ENCODE results near the gene NGEF. TPM values are rescaled to one million over a fixed set of nuclear protein-coding genes. Genes with fewer than 3 reads are reported as not detected.

NGEF gene
- total and polyA plus RNA-seq, 9 of the 15 experiments (the other 6 are each of a cell fraction or from before 2014, with no cell fraction given): 0.07 to 0.17 (median 0.09) TPM; not detected in 6

GRCh38 chr2:233006648-233007047 is 6.4 kb downstream of the NGEF start (continued):
- TF ChIP-seq, protein P1, sequence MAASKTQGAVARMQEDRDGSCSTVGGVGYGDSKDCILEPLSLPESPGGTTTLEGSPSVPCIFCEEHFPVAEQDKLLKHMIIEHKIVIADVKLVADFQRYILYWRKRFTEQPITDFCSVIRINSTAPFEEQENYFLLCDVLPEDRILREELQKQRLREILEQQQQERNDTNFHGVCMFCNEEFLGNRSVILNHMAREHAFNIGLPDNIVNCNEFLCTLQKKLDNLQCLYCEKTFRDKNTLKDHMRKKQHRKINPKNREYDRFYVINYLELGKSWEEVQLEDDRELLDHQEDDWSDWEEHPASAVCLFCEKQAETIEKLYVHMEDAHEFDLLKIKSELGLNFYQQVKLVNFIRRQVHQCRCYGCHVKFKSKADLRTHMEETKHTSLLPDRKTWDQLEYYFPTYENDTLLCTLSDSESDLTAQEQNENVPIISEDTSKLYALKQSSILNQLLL (CRISPR knock-in tag; IDR thresholded peaks at IDR 0.05; ENCODE audit: borderline replicate concordance): no peak
- 0 out of 2 replicates have a peak, but pooled peaks have one; percentile 20 for TF ChIP-seq ADNP (tag; IDR thresholded peaks at IDR 0.05)
- no peak for TF ChIP-seq HNRNPH1 (optimal IDR thresholded peaks at IDR 0.05; ENCODE audit: low read depth, low read length)
- TF ChIP-seq FOXA3 (CRISPR knock-in tag; conservative IDR thresholded peaks at IDR 0.05 in 1 of 2, IDR thresholded peaks at IDR 0.05 in 1 of 2): no peak
- no peak for TF ChIP-seq ZNF589 (CRISPR knock-in tag; IDR thresholded peaks at IDR 0.05; ENCODE audit: low read depth)
- TF ChIP-seq KLF13 (tag; IDR thresholded peaks at IDR 0.05; ENCODE audit: borderline replicate concordance, low read depth): no peak
- peak; percentile 30 for TF ChIP-seq RBM25 (IDR thresholded peaks at IDR 0.05; ENCODE audit: low read depth, low read length, severe bottlenecking)
- TF ChIP-seq ARID1B (IDR thresholded peaks at IDR 0.05): no peak

DNA sequence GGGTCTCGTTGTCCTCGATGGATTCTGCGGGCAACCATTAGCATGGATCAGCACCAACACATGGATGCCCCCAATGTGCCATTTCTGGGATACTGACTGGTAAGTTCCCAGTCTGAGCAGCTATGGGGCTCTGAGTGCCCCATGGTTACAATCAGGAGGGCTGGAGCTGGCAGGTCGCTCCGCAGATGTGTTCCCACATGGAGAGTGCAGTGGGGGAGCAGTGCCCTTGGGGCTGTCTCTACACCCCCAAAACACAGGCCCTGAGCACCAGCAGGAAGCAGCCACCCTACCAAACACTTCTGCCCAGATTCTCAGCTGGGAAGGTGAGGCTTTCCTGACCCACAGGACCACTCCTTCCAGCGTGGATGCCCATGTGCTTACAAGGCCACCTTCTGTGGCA is 8.0 kb downstream of the NGEF start:
- H3K4me2 ChIP-seq (ENCODE audit: insufficient read depth, low read length): no peak overlapping the region
- H3K9me1 ChIP-seq (ENCODE audit: control insufficient read depth, insufficient read depth, low read length): no peaks in the 10 kb centered on the region
- H3K27me3 ChIP-seq (ENCODE audit: control insufficient read depth in 2 of 2, insufficient read depth in 2 of 2, low read length in 2 of 2): peaks cover 0 to 38% of the 10 kb centered on the region in 2 experiments; a peak in 2 of 5 replicates
- H3K27ac ChIP-seq (ENCODE audit: extremely low read depth, low read depth, low read length): no peak overlapping the region
- no TSS peak for BruUV-seq (replicated peaks)
- no peak overlapping the region for H3K4me3 ChIP-seq
- 0 out of 4 replicates have a peak overlapping the region, but pooled peaks of 1 of the 2 experiments have one; percentile 35 for H3K9ac ChIP-seq (ENCODE audit: insufficient read depth in 1 of 2, low read depth in 2 of 2, low read length in 2 of 2)
- no peaks in the 10 kb centered on the region for H3K9me3 ChIP-seq (replicated peaks; ENCODE audit: control insufficient read depth, insufficient read depth, low read depth, low read length)
- H3K4me1 ChIP-seq (replicated peaks in 1 of 2; ENCODE audit: control insufficient read depth in 2 of 2, insufficient read depth in 2 of 2, low read length in 2 of 2): no peaks in the 10 kb centered on the region; a peak in 1 of 5 replicates
- ChIA-PET CTCF (ENCODE audit: low intra/inter-chr PET ratio) (no interaction called here), POLR2A (no interaction called here)
- no peak for DNase-seq (ENCODE audit: extremely low read depth in 1 of 4, low spot score in 3 of 4)
- no peak overlapping the region for H2AFZ ChIP-seq (ENCODE audit: low read depth, low read length)
- 0% methylated on average over 6 of the region's 6 CpGs for WGBS (ENCODE audit: insufficient coverage, low coverage, missing lambda C conversion rate)
- FAIRE-seq: no peak
- intact Hi-C loops (cut with micrococcal nuclease) (no loop called here), in situ Hi-C loops (cut with MboI) (no loop called here)
- no peak for ATAC-seq
- H3K79me2 ChIP-seq (ENCODE audit: control insufficient read depth, insufficient read depth, low read length): no peaks in the 10 kb centered on the region
- no peaks in the 10 kb centered on the region for H3K36me3 ChIP-seq (ENCODE audit: control insufficient read depth, insufficient read depth, low read length)
- H4K20me1 ChIP-seq (replicated peaks; ENCODE audit: control insufficient read depth, insufficient read depth, low read length): no peaks in the 10 kb centered on the region
- TF ChIP-seq ZNF311 (CRISPR knock-in tag; IDR thresholded peaks at IDR 0.05) (no peak), MIER1 (IDR thresholded peaks at IDR 0.05; ENCODE audit: low read depth) (no peak), DACH1 (IDR thresholded peaks at IDR 0.05; ENCODE audit: partially characterized antibody) (no peak), MTA3 (IDR thresholded peaks at IDR 0.05; ENCODE audit: borderline replicate concordance) (no peak), GTF2E2 (tag; IDR thresholded peaks at IDR 0.05) (no peak)

Data from K562 (cell line).